A673 (cell line): ENCODE measurements around the gene TEDDM1.

ENCODE experiments used
- CTCF ChIP-seq: fragments of 300-800, 200-600 bp; sonication (generic); conservative IDR thresholded peaks from 2 replicates; pipeline ENCODE4 v1.5.1; 2017; ENCODE audit warnings: low read depth, mild to moderate bottlenecking, antibody characterized with exemption, low read length, moderate library complexity, mixed read lengths
- EZH2 ChIP-seq: fragments of 200-600 bp; sonication (generic); IDR thresholded peaks from 2 replicates; pipeline ENCODE4 v1.6.1; 2017; ENCODE audit warnings: borderline replicate concordance, low read depth, mild to moderate bottlenecking, mixed read lengths, antibody characterized with exemption, low read length; ENCODE audit not compliant: poor library complexity, severe bottlenecking

GRCh38 chr1:182406012-182406411, 5.5 kb upstream of the TEDDM1 start:
- TF ChIP-seq CTCF (no peak), EZH2 (no peak)
